ENCODE data around the gene DNAJB13. TPM values are rescaled to one million over a fixed set of nuclear protein-coding genes. Genes with fewer than 3 reads are reported as not detected.

The DNAJB13 gene
- total and polyA plus RNA-seq, 2 of the 4 experiments (the other 2 are of a cell fraction): 0.18 to 0.48 TPM

DNA sequence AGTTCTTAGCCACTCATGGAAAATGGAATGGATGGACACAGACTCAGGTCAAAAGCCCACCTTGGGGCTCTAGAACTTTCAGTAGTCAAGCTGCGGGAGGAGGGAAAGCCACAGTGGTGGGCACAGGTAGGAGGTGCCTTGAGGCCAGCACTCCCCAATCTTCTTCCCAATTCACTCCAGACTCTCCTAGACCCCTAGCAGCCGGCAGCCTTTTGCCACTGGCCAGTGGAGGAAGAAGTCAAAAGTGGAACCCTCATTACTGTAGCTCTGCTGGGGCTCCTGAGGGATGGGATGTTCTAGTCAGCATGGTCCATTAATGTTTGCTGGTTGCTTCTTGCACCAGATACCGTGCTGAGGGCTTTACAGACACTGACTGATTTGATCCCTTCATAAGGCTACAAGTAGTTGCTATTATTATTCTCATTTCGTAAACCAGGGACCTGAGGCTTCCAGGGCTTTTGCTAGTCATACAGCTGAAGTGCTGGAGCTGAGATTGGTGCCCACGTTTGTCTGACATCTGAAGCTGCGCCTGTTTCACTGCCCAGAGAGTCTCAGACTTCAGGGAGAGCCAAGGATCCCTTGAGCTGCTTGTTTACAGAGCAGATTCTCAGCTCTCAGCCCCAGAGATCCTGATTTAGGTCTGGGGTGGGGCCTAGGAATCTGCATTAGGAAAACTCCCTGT, 57.0 kb downstream of the DNAJB13 start:
- intact Hi-C loops (cut with micrococcal nuclease): no loop called here
- Histone ChIP-seq H3K4ac (ENCODE audit: low read depth, low read length) (no peak overlapping the region), H3K9me1 (ENCODE audit: insufficient read depth, low read length) (0 out of 2 replicates have a peak, but pooled peaks cover 5% of the 10 kb centered on the region), H3K14ac (replicated peaks; ENCODE audit: low read depth, low read length) (no peak overlapping the region), H3K9me3 (ENCODE audit: control insufficient read depth, insufficient read depth, low read length) (no peaks in the 10 kb centered on the region), H3K23ac (ENCODE audit: low read depth, low read length) (no peak overlapping the region), H3K18ac (ENCODE audit: low read depth, low read length) (no peak overlapping the region), H4K91ac (ENCODE audit: insufficient read depth, low read depth, low read length) (no peak overlapping the region), H3K27me3 (ENCODE audit: control insufficient read depth, insufficient read depth, low read length) (no peaks in the 10 kb centered on the region), H3K4me3 (ENCODE audit: insufficient read depth, low read depth, low read length) (no peak overlapping the region), H2AFZ (replicated peaks; ENCODE audit: low read length, poor library complexity) (no peak overlapping the region), H4K5ac (ENCODE audit: low read depth, low read length) (no peak overlapping the region), H4K20me1 (ENCODE audit: insufficient read depth, low read length) (no peaks in the 10 kb centered on the region; the same call in 1 of the 2 replicates), H2BK15ac (ENCODE audit: low read depth, low read length) (no peak overlapping the region), H3K4me1 (ENCODE audit: control insufficient read depth, insufficient read depth, low read length) (no peaks in the 10 kb centered on the region; the same call in 1 of the 2 replicates), H3K4me2 (ENCODE audit: low read depth, low read length) (no peak overlapping the region), H3K27ac (ENCODE audit: insufficient read depth, low read length) (no peak overlapping the region), H3K9ac (ENCODE audit: low read depth, low read length) (no peak overlapping the region), H2AK9ac (replicated peaks; ENCODE audit: low read depth, low read length, poor library complexity) (no peak overlapping the region), H2AK5ac (ENCODE audit: low read depth, low read length) (no peak overlapping the region), H3K79me1 (ENCODE audit: low read depth in 1 of 2, low read length in 2 of 2) (no peaks in the 10 kb centered on the region), H3K36me3 (ENCODE audit: control insufficient read depth, insufficient read depth, low read length) (peaks cover 3% of the 10 kb centered on the region), H2BK120ac (ENCODE audit: low read depth, low read length) (no peak overlapping the region), H4K8ac (ENCODE audit: low read depth in 2 of 2, low read length in 2 of 2) (no peak overlapping the region), H2BK5ac (ENCODE audit: low read depth, low read length, poor library complexity, severe bottlenecking) (no peak overlapping the region), H2BK20ac (ENCODE audit: low read depth, low read length) (no peak overlapping the region), H3K56ac (ENCODE audit: extremely low read depth, insufficient read depth, low read length) (no peak overlapping the region)
- BruUV-seq (replicated peaks): no TSS peak
- ChIA-PET CTCF (no interaction called here), POLR2A (ENCODE audit: unreplicated experiment) (interaction anchor here (1.2 kb wide), 1 partner anchor 10 kb away, joined by 3 read pairs; no protein-coding TSS in a partner anchor)
- TF ChIP-seq CHD1 (IDR thresholded peaks at IDR 0.05; ENCODE audit: low read depth, low read length) (no peak), POLR2A (IDR thresholded peaks at IDR 0.05; ENCODE audit: low read depth, low read length) (no peak), BHLHE40 (IDR thresholded peaks at IDR 0.05; ENCODE audit: low read depth, low read length) (no peak), FOS (IDR thresholded peaks at IDR 0.05; ENCODE audit: low read depth, low read length) (no peak), SMC3 (IDR thresholded peaks at IDR 0.05; ENCODE audit: low read depth, low read length) (no peak), CEBPB (IDR thresholded peaks at IDR 0.05; ENCODE audit: low read depth, low read length) (no peak)
- TF ChIP-seq, protein P1, sequence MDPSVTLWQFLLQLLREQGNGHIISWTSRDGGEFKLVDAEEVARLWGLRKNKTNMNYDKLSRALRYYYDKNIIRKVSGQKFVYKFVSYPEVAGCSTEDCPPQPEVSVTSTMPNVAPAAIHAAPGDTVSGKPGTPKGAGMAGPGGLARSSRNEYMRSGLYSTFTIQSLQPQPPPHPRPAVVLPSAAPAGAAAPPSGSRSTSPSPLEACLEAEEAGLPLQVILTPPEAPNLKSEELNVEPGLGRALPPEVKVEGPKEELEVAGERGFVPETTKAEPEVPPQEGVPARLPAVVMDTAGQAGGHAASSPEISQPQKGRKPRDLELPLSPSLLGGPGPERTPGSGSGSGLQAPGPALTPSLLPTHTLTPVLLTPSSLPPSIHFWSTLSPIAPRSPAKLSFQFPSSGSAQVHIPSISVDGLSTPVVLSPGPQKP (IDR thresholded peaks at IDR 0.05; ENCODE audit: borderline replicate concordance, low read depth, low read length): no peak
- DNase-seq: no peak
- WGBS, 2 experiments (ENCODE audit: extremely low coverage in 2 of 2, insufficient read length in 1 of 2): 100% methylated on average over 1 of the region's 6 CpGs; no CpG with 5 or more reads in 1 of the 2 experiments
- in situ Hi-C loops (cut with MboI; ENCODE audit: low sequenced_read_pairs): no loop called here
- no peak; the same call in 1 of the 2 replicates for ATAC-seq (ENCODE audit: low read depth)
- dilution Hi-C loops (cut with HindIII; ENCODE audit: low sequenced_read_pairs, unreplicated experiment): no loop called here

Measured in IMR-90 (cell line).